Muscle of arm (tissue), 14 donors: ENCODE measurements around the gene LLGL2. TPM values are rescaled to one million over a fixed set of nuclear protein-coding genes. Genes with fewer than 3 reads are reported as not detected.
"Not testable (repeated sequence)": the region's sequence is repeated elsewhere in the genome, so short reads cannot be mapped to it uniquely, and the experiment has no call there.

Experiments used
- DNase-seq: peaks from one replicate; pipeline ENCODE4 v3.0.0-alpha.2; 2013
- long read RNA-seq, 11 donors: transcript quantifications; one replicate each; lab custom pipeline, GENCODE V29; 2026
- polyA plus RNA-seq, 12 donors: library from polyadenylated mRNA; unstranded; fragments of 120-200 nt; gene quantifications; one replicate each; pipeline ENCODE4 v1.2.1, GENCODE V29; 2013; ENCODE audit not compliant: insufficient read length in 12 of 12

Gene LLGL2
- 10 to 100 TPM in 2 of 12 donors, 1 to 10 TPM in 9, not detected in 1; 2.1 to 58.8 (median 5.4) TPM for polyA plus RNA-seq
- long read RNA-seq, donor 1, transcript LLGL2-202 (10 exons, 1,374 nt), result major isoform, 13 of 42 reads
- long read RNA-seq, donor 1, partial matches to known transcripts, result 22 of 42 reads
- long read RNA-seq, donor 1, other reads (novel, unspliced or antisense), result 0 of 42 reads
- long read RNA-seq, donor 2, result 0 reads
- long read RNA-seq, donor 3, partial matches to known transcripts, result 0 of 1 reads
- long read RNA-seq, donor 3, other reads (novel, unspliced or antisense), result 0 of 1 reads
- long read RNA-seq, donor 4, result 0 reads
- long read RNA-seq, donor 5, partial matches to known transcripts, result 0 of 1 reads
- long read RNA-seq, donor 5, other reads (novel, unspliced or antisense), result 0 of 1 reads
- long read RNA-seq, donor 6, result 0 reads
- long read RNA-seq, donor 7, partial matches to known transcripts, result 0 of 1 reads
- long read RNA-seq, donor 7, other reads (novel, unspliced or antisense), result 0 of 1 reads
- long read RNA-seq, donor 8, result 0 reads
- long read RNA-seq, donor 9, result 0 reads
- long read RNA-seq, donor 10, result 0 reads
- long read RNA-seq, donor 11, result 0 reads

GRCh38 chr17:75524970-75525805 lies at the start of gene LLGL2:
LLGL2 (plus strand) TSS chr17:75525697; CDS start chr17:75543427, 17,730 bp downstream.
- DNase-seq, result no peak

GRCh38 chr17:75475851-75476250 lies 49.6 kb upstream of the LLGL2 start:
- DNase-seq, result peak; percentile 67

GRCh38 chr17:75476271-75476671 lies 49.2 kb upstream of the LLGL2 start:
- no peak for DNase-seq

- DNase-seq, result no peak
Observed at GRCh38 chr17:75476752-75477489, 48.6 kb upstream of the LLGL2 start.

GRCh38 chr17:75477490-75477862 lies 48.0 kb upstream of the LLGL2 start:
- DNase-seq, result not testable (repeated sequence)

- DNase-seq, result no peak
Observed at GRCh38 chr17:75478508-75478907, 47.0 kb upstream of the LLGL2 start.

- DNase-seq, result no peak
Observed at GRCh38 chr17:75480281-75480680, 45.2 kb upstream of the LLGL2 start.

- no peak for DNase-seq
Observed at GRCh38 chr17:75481194-75482068, 44.1 kb upstream of the LLGL2 start.

GRCh38 chr17:75482098-75482942 lies 43.2 kb upstream of the LLGL2 start:
- DNase-seq, result no peak

- DNase-seq, result no peak
Observed at GRCh38 chr17:75485688-75486087, 39.8 kb upstream of the LLGL2 start.

- DNase-seq, result no peak
Observed at GRCh38 chr17:75486151-75486550, 39.3 kb upstream of the LLGL2 start.

- no peak for DNase-seq
Observed at GRCh38 chr17:75486951-75487350, 38.5 kb upstream of the LLGL2 start.

- no peak for DNase-seq
Observed at GRCh38 chr17:75487351-75488070, 38.0 kb upstream of the LLGL2 start.

- DNase-seq, result no peak
Observed at GRCh38 chr17:75488693-75489510, 36.6 kb upstream of the LLGL2 start.

- DNase-seq, result no peak
Observed at GRCh38 chr17:75489511-75489955, 36.0 kb upstream of the LLGL2 start.

- no peak for DNase-seq
Observed at GRCh38 chr17:75490173-75490743, 35.2 kb upstream of the LLGL2 start.

GRCh38 chr17:75490953-75491649 lies 34.4 kb upstream of the LLGL2 start:
- no peak for DNase-seq
